ENCODE results near the gene HMSD.

HMSD gene

GRCh38 chr18:63960891-63961290 lies 11.8 kb downstream of the HMSD start:
- DNase-seq: no peak

DNA sequence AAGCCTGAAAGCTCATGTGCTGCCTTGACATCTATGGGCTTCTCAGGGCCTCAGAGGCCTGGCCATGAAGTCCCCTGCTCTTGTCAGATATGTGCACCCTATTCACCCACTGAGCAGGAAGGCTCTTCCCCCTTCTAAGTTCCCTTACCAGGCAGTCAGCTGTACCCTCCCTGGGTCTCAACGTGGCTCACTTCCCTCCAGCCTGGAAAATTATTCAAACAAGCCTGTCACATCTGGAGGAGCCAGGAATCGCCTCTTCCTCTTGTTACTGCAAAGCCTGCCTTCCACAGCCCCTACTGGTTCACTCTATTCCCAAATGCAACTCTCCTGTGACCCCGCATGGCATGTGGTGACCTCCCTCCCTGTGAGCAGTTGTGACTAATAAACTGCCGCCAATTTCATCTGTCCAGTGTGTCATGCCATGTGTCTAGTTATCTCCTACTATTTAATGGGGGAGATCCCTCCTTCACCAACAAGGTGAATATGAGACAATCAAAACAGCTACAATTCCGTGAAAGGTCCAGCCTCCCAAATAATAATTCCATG lies 12.4 kb downstream of the HMSD start:
- no peak for DNase-seq

- DNase-seq: no peak
Observed at GRCh38 chr18:63962137-63962536, 13.0 kb downstream of the HMSD start.

- DNase-seq: peak in 2 of 4 experiments; percentile 1 to 7
Observed at GRCh38 chr18:63963615-63964256, 14.6 kb downstream of the HMSD start.

- no peak for DNase-seq
Observed at GRCh38 chr18:63964908-63965307, 15.8 kb downstream of the HMSD start.

- DNase-seq: no peak
Observed at GRCh38 chr18:63965716-63966330, 16.7 kb downstream of the HMSD start.

- DNase-seq: peak; percentile 30 to 69 (median 51)
Observed at GRCh38 chr18:63969942-63970808, 21.1 kb downstream of the HMSD start, which contains the start of gene SERPINB8. Gene SERPINB8 (plus strand): TSS chr18:63970081. CDS start chr18:63978309, 8,228 bp downstream.

- DNase-seq: no peak
Observed at GRCh38 chr18:63970809-63971205, 21.7 kb downstream of the HMSD start.

- DNase-seq: no peak
Observed at GRCh38 chr18:63971320-63972001, 22.4 kb downstream of the HMSD start.

DNA sequence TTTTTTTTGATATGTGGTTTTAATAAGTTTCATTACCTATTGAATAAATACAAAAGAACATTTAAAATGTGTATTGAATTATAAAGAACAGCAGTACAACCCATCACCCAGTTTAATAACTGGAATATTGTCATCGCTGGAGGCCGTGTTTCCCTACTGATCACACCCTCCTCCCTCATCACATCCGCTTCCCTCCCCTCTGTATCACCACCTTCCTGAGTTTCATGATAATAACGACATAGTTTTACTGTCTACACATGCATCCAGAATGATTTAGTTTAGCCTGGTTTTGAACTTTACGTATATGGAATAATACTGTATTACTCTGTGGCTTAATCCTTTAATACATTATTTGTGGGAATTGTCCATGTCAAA lies 22.9 kb downstream of the HMSD start:
- no peak for DNase-seq

DNA sequence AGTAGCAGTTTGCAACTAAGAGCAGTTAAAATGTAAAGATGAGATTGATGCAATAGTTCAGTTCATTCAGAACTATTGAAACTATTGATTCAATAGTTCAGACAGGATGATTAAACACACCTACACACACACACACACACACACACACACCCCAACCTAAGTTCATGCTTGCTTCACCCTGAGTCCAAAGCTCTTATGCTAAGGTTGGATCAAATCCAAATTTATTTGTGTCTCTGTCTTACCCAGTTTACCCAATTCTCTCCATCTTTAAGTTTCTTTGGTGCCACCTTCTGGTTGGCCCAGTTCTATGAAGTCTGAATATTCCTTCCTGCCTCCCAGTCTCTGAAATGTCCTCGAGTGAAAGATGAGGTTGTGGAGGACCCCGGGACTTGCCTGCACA lies 25.9 kb downstream of the HMSD start:
- DNase-seq: no peak

DNA sequence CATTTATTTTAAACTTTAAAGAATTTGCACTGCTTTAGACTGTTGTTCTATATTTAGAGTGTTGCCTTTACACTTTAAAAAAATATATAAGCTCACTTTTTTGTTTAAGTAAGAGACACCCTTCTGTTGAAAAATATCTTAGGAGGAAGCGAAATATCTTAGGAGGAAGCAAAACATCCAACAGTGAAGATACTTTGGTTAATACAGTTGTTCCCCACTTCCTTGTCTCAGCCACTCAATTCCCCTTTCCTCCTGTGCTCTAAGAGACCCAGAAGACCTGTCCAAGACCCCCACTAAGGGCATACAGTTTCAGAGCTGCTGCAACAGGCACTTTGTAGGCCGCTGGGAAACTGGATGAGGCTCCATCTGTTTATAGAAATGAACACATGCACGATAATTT lies 26.5 kb downstream of the HMSD start:
- no peak for DNase-seq

- no peak for DNase-seq
Observed at GRCh38 chr18:63977040-63977439, 27.9 kb downstream of the HMSD start.

DNA sequence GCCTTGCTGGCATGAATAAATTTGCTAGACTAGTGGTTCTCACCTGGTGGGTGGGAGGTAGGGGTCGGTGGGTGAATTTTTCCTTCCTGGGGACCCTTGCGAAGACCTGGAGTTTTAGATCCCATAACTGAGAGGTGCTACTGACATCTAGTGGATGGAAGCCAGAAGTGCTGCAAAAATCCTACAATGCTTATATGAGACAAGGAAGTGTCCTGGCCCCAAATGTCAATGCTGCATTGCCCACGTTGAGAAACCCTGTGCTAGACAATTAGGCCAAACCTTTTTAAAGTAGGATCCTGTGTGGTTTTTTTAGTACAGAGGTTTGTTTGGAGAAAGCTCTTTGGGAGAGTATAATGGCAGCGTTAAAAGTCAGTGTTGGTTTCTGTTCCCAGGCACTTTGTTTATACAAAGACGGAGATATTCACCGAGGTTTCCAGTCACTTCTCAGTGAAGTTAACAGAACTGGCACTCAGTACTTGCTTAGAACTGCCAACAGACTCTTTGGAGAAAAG lies 30.4 kb downstream of the HMSD start:
- peak in 1 of 4 experiments; percentile 4 for DNase-seq

- DNase-seq: no peak
Observed at GRCh38 chr18:63980027-63980426, 30.9 kb downstream of the HMSD start.

DNA sequence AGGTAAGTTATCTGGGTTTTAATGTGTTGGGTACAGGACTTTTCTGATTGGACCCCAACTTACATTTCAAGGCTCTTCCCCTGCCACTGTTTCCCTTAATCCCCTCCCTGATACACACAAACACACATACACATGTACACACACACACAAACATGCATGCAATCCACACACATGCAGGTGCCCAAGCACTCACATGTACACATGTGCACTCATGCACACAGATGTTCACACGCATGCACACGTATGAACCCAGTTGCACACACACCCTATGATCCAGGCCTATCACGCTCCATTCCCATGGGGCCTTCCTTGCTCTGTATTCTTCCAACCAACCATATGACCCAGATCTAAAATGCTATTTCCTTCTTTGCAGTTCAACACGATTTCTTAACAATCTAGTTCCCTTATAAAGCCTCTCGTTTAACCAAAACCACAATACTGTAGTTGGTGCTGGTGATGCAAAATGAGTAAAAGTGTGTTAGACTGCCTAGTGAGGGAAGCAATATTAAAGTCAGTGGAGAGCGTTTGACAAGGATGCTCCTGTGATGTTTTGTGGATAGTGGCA lies 31.9 kb downstream of the HMSD start:
- no peak for DNase-seq

GRCh38 chr18:63981719-63982118 lies 32.6 kb downstream of the HMSD start:
- DNase-seq: no peak

GRCh38 chr18:63982361-63982760 lies 33.3 kb downstream of the HMSD start:
- no peak for DNase-seq

DNA sequence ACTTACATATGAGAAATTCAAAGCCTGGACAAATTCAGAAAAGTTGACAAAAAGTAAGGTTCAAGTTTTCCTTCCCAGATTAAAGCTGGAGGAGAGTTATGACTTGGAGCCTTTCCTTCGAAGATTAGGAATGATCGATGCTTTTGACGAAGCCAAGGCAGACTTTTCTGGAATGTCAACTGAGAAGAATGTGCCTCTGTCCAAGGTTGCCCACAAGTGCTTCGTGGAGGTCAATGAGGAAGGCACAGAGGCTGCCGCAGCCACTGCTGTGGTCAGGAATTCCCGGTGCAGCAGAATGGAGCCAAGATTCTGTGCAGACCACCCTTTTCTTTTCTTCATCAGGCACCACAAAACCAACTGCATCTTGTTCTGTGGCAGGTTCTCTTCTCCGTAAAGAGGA lies 37.8 kb downstream of the HMSD start:
- no peak for DNase-seq

GRCh38 chr18:63987743-63988142 lies 38.6 kb downstream of the HMSD start:
- DNase-seq: no peak

- no peak for DNase-seq
Observed at GRCh38 chr18:63992751-63993150, 43.6 kb downstream of the HMSD start.

DNA sequence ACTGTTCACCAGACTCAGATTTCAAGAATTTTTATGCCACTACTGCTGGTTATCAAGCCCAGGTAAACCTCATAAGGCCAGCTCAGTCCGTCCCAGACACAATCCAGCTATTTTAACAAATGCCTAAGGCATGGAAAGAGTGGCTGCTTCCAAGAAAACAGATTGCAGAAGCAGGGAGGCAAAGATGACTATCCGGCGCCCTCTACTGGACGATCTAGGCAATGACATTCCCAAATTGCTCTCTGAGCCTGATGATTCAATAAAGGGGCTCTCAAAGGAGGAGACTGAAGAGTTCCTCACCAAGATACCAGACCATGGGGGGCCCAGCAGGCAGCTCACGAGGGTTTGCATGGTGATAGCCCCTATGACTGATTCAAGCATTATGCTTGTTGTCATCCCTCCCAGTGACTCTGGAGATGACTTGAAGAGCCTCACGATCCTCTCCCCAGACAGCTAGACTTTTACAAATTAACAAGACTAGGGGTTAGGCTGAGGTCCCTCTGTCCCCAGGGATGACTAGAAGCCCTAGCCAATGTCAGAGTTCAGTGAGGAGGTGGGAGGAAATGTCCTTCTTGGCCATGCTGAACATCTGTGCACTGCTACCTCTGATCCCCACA lies 45.8 kb downstream of the HMSD start:
- DNase-seq: peak in 1 of 4 experiments; percentile 10
